K562 (cell line): ENCODE results near the gene CENPX. TPM values are rescaled to one million over a fixed set of nuclear protein-coding genes. Genes with fewer than 3 reads are reported as not detected.

Experiments used
- ARID4B ChIP-seq: sonication (generic); formaldehyde crosslinking; IDR thresholded peaks from 2 replicates; pipeline ENCODE4 v1.8.0; 2022; ENCODE audit warnings: mild to moderate bottlenecking, missing genetic modification reagents
- CBX5 ChIP-seq: IDR thresholded peaks from 2 replicates; pipeline ENCODE4 v1.6.1; 2014; ENCODE audit warnings: low read depth, borderline replicate concordance
- GABPB2 ChIP-seq: fragments of 250-450 bp; sonication (Bioruptor Pico); conservative IDR thresholded peaks from 2 replicates; pipeline ENCODE4 v1.5.1; 2021; ENCODE audit warnings: mild to moderate bottlenecking
- HDAC3 ChIP-seq: fragments of 450-650 bp; IDR thresholded peaks from 2 replicates; pipeline ENCODE4 v1.6.1; 2018; ENCODE audit warnings: borderline replicate concordance, mild to moderate bottlenecking, moderate library complexity; ENCODE audit not compliant: partially characterized antibody
- KLF1 ChIP-seq: fragments of 450-650 bp; IDR thresholded peaks from 2 replicates; pipeline ENCODE4 v1.6.1; 2016; ENCODE audit warnings: missing genetic modification characterization, missing compliant biosample characterization
- NR3C1 ChIP-seq: sonication (generic); formaldehyde crosslinking; IDR thresholded peaks from 2 replicates; pipeline ENCODE4 v1.8.1; 2022; ENCODE audit warnings: missing genetic modification reagents
- PCBP2 ChIP-seq: fragments of 200-400 bp; formaldehyde crosslinking; IDR thresholded peaks from 2 replicates; pipeline ENCODE4 v1.6.1; 2018; ENCODE audit warnings: low read length, low read depth, mild to moderate bottlenecking, moderate library complexity; ENCODE audit not compliant: poor library complexity, severe bottlenecking
- PML ChIP-seq: IDR thresholded peaks from 2 replicates; pipeline ENCODE4 v1.6.1; 2012; ENCODE audit warnings: low read length, inconsistent platforms
- RBFOX2 ChIP-seq: fragments of 200-400 bp; formaldehyde crosslinking; IDR thresholded peaks from 2 replicates; pipeline ENCODE4 v1.6.1; 2017; ENCODE audit warnings: low read depth, mild to moderate bottlenecking, low read length, moderate library complexity
- RUNX1 ChIP-seq: sonication (generic); IDR thresholded peaks from 2 replicates; pipeline ENCODE4 v1.6.1; 2016; ENCODE audit warnings: antibody characterized with exemption, low read depth
- SMAD3 ChIP-seq: fragments of 450-650 bp; formaldehyde crosslinking; conservative IDR thresholded peaks from 2 replicates; pipeline ENCODE4 v1.4.0; 2020; ENCODE audit warnings: mild to moderate bottlenecking
- TAF9B ChIP-seq: fragments of 450-650 bp; IDR thresholded peaks from 2 replicates; pipeline ENCODE4 v1.6.1; 2018; ENCODE audit warnings: mild to moderate bottlenecking; ENCODE audit not compliant: partially characterized antibody
- TCFL5 ChIP-seq: fragments of 250-450 bp; sonication (Bioruptor Pico); conservative IDR thresholded peaks from 2 replicates; pipeline ENCODE4 v1.6.1; 2021; ENCODE audit warnings: mild to moderate bottlenecking, moderate library complexity, matching md5 sums
- ZNF224 ChIP-seq: sonication (generic); formaldehyde crosslinking; IDR thresholded peaks from 2 replicates; pipeline ENCODE4 v1.8.0; 2022; ENCODE audit warnings: mild to moderate bottlenecking, missing genetic modification reagents
- polyA plus RNA-seq, 8 experiments: library from polyadenylated mRNA; depleted of rRNA in 4 of 8; stranded (reverse) in 5 of 8; unstranded in 3 of 8; fragments of >200 nt; fragmentation: Nextera tagmentation in 2 of 8; fragmentation: Illumina TruSeq in 1 of 8; extraction: Ambion mirVana in 2 of 8; extraction: Trizol in 1 of 8; gene quantifications; 2 replicates each; pipeline versions ENCODE4 v1.2.1 to v1.2.3, GENCODE V29; 2011 to 2014; ENCODE audit warnings: inconsistent platforms in 1 of 8, missing spikeins in 1 of 8
- total RNA-seq, 7 experiments: library from RNA; depleted of rRNA in 6 of 7; stranded (reverse); fragments of >200 nt in 6 of 7; fragmentation: Illumina TruSeq in 2 of 7; extraction: Trizol in 2 of 7; gene quantifications; 2 replicates each; pipeline versions ENCODE4 v1.2.1 to v1.2.3, GENCODE V29; 2011 to 2021; ENCODE audit warnings: low replicate concordance in 1 of 7
- TF ChIP-seq, protein P1 (sequence below): sonication (generic); formaldehyde crosslinking; IDR thresholded peaks from 2 replicates; pipeline ENCODE4 v1.8.1; 2022; ENCODE audit warnings: missing genetic modification reagents
- TF ChIP-seq, protein P2 (sequence below): fragments of 250-450 bp; sonication (Bioruptor Pico); IDR thresholded peaks from 2 replicates; pipeline ENCODE4 v1.5.0; 2020; ENCODE audit warnings: mild to moderate bottlenecking, borderline replicate concordance
- TF ChIP-seq, protein P3 (sequence below): IDR thresholded peaks from 2 replicates; pipeline ENCODE4 v1.6.1; 2012; ENCODE audit warnings: low read depth, low read length, improper control_type of control experiment, borderline replicate concordance

The CENPX gene
- total and polyA plus RNA-seq, 9 of the 15 experiments (the other 6 are each of a cell fraction or from before 2014, with no cell fraction given): 32.7 to 352 (median 127) TPM

GRCh38 chr17:82065638-82066303 lies 43.1 kb upstream of the CENPX start, which contains the start of gene DUS1L (continued):
- TF ChIP-seq, protein P1, sequence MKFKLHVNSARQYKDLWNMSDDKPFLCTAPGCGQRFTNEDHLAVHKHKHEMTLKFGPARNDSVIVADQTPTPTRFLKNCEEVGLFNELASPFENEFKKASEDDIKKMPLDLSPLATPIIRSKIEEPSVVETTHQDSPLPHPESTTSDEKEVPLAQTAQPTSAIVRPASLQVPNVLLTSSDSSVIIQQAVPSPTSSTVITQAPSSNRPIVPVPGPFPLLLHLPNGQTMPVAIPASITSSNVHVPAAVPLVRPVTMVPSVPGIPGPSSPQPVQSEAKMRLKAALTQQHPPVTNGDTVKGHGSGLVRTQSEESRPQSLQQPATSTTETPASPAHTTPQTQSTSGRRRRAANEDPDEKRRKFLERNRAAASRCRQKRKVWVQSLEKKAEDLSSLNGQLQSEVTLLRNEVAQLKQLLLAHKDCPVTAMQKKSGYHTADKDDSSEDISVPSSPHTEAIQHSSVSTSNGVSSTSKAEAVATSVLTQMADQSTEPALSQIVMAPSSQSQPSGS (CRISPR knock-in tag): no peak
- 0 out of 2 replicates have a peak, but pooled peaks have one; percentile 65 for TF ChIP-seq SMAD3 (CRISPR knock-in tag)
- no peak for TF ChIP-seq TCFL5 (CRISPR knock-in tag)
- TF ChIP-seq, protein P2, sequence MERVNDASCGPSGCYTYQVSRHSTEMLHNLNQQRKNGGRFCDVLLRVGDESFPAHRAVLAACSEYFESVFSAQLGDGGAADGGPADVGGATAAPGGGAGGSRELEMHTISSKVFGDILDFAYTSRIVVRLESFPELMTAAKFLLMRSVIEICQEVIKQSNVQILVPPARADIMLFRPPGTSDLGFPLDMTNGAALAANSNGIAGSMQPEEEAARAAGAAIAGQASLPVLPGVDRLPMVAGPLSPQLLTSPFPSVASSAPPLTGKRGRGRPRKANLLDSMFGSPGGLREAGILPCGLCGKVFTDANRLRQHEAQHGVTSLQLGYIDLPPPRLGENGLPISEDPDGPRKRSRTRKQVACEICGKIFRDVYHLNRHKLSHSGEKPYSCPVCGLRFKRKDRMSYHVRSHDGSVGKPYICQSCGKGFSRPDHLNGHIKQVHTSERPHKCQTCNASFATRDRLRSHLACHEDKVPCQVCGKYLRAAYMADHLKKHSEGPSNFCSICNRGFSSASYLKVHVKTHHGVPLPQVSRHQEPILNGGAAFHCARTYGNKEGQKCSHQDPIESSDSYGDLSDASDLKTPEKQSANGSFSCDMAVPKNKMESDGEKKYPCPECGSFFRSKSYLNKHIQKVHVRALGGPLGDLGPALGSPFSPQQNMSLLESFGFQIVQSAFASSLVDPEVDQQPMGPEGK (CRISPR knock-in tag): no peak
- no peak for TF ChIP-seq ZNF224 (CRISPR knock-in tag)
- TF ChIP-seq PCBP2: no peak
- TF ChIP-seq GABPB2 (CRISPR knock-in tag): no peak
- TF ChIP-seq KLF1 (tag): no peak
- TF ChIP-seq, protein P3, sequence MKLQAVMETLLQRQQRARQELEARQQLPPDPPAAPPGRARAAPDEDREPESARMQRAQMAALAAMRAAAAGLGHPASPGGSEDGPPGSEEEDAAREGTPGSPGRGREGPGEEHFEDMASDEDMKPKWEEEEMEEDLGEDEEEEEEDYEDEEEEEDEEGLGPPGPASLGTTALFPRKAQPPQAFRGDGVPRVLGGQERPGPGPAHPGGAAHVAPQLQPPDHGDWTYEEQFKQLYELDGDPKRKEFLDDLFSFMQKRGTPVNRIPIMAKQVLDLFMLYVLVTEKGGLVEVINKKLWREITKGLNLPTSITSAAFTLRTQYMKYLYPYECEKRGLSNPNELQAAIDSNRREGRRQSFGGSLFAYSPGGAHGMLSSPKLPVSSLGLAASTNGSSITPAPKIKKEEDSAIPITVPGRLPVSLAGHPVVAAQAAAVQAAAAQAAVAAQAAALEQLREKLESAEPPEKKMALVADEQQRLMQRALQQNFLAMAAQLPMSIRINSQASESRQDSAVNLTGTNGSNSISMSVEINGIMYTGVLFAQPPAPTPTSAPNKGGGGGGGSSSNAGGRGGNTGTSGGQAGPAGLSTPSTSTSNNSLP: no peak
- TF ChIP-seq ARID4B (CRISPR knock-in tag): no peak; the same call in 1 of the 2 replicates
- no peak for TF ChIP-seq RUNX1
- peak; percentile 75 for TF ChIP-seq RBFOX2
- TF ChIP-seq HDAC3: no peak
- peak; percentile 25; the same call in 1 of the 2 replicates for TF ChIP-seq CBX5
- TF ChIP-seq PML: no peak
- TF ChIP-seq TAF9B: no peak
- TF ChIP-seq NR3C1 (CRISPR knock-in tag): no peak
